HG02852 (cell line): Measurements from ENCODE around the gene RALGAPA1.
"Not testable (repeated sequence)": the region's sequence is repeated elsewhere in the genome, so short reads cannot be mapped to it uniquely, and the experiment has no call there.

ENCODE experiments used
- ATAC-seq: cut with Tn5 transposase; IDR thresholded peaks from one replicate; pipeline ENCODE4 v1.9.1; 2021; ENCODE audit warnings: mild to moderate bottlenecking, moderate library complexity; ENCODE audit not compliant: unreplicated experiment

The RALGAPA1 gene

GRCh38 chr14:35766700-35767082 lies 42.4 kb downstream of the RALGAPA1 start:
- ATAC-seq, result no peak

GRCh38 chr14:35766036-35766699 lies 42.9 kb downstream of the RALGAPA1 start:
- ATAC-seq, result no peak

GRCh38 chr14:35761922-35762321 lies 47.2 kb downstream of the RALGAPA1 start:
- ATAC-seq, result no peak

- ATAC-seq, result no peak
Observed at GRCh38 chr14:35760143-35760542, 49.0 kb downstream of the RALGAPA1 start.

GRCh38 chr14:35758523-35759129 lies 50.5 kb downstream of the RALGAPA1 start:
- ATAC-seq, result no peak

GRCh38 chr14:35754671-35755070 lies 54.4 kb downstream of the RALGAPA1 start:
- ATAC-seq, result no peak

GRCh38 chr14:35752380-35752779 lies 56.7 kb downstream of the RALGAPA1 start:
- ATAC-seq, result no peak

GRCh38 chr14:35750202-35750904 lies 58.7 kb downstream of the RALGAPA1 start:
- no peak for ATAC-seq

GRCh38 chr14:35747379-35747778 lies 61.7 kb downstream of the RALGAPA1 start:
- ATAC-seq, result no peak

- ATAC-seq, result no peak
Observed at GRCh38 chr14:35742442-35742841, 66.7 kb downstream of the RALGAPA1 start.

GRCh38 chr14:35742032-35742371 lies 67.1 kb downstream of the RALGAPA1 start:
- no peak for ATAC-seq

GRCh38 chr14:35741345-35742031 lies 67.6 kb downstream of the RALGAPA1 start:
- ATAC-seq, result no peak

- ATAC-seq, result no peak
Observed at GRCh38 chr14:35740215-35740614, 68.9 kb downstream of the RALGAPA1 start.

GRCh38 chr14:35735163-35735562 lies 73.9 kb downstream of the RALGAPA1 start:
- not testable (repeated sequence) for ATAC-seq

- ATAC-seq, result not testable (repeated sequence)
Observed at GRCh38 chr14:35733510-35733909, 75.6 kb downstream of the RALGAPA1 start.

- ATAC-seq, result no peak
Observed at GRCh38 chr14:35730871-35731270, 78.2 kb downstream of the RALGAPA1 start.

GRCh38 chr14:35727764-35728163 lies 81.3 kb downstream of the RALGAPA1 start:
- ATAC-seq, result no peak

- ATAC-seq, result no peak
Observed at GRCh38 chr14:35725930-35726329, 83.2 kb downstream of the RALGAPA1 start.

- ATAC-seq, result no peak
Observed at GRCh38 chr14:35715079-35715478, 94.0 kb downstream of the RALGAPA1 start.

GRCh38 chr14:35712466-35712865 lies 96.6 kb downstream of the RALGAPA1 start:
- no peak for ATAC-seq

- no peak for ATAC-seq
Observed at GRCh38 chr14:35708062-35708461, 101.0 kb downstream of the RALGAPA1 start.

- no peak for ATAC-seq
Observed at GRCh38 chr14:35705636-35706035, 103.5 kb downstream of the RALGAPA1 start.
